GM21737 (cell line): ENCODE measurements around the gene KRT34.
"Not testable (repeated sequence)": the region's sequence is repeated elsewhere in the genome, so short reads cannot be mapped to it uniquely, and the experiment has no call there.

Experiments
- ATAC-seq: cut with Tn5 transposase; IDR thresholded peaks from one replicate; pipeline ENCODE4 v1.9.1; 2021; ENCODE audit warnings: mild to moderate bottlenecking, moderate library complexity; ENCODE audit not compliant: unreplicated experiment

KRT34 gene

GRCh38 chr17:41367426-41368075 is 14.6 kb downstream of the KRT34 start:
- no peak for ATAC-seq

DNA sequence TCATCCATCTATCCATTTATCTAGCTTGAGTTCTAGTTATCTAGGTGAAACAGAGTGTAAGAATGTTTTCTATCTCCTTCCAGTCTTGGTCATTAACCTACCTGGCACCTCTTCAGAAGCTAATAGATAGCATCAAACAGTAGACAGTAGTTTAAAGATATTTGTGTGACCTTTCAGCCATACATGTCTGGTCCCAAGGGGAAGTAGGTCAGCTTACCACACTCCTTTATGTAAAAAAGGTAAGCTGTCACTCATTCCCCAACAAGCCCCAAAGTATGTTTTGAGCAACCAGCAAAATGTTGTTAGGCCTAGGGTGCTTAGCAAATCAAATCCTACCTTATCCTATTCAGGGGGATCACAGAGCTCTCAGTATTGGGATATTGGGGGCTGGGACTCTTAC is 16.0 kb downstream of the KRT34 start:
- no peak for ATAC-seq

DNA sequence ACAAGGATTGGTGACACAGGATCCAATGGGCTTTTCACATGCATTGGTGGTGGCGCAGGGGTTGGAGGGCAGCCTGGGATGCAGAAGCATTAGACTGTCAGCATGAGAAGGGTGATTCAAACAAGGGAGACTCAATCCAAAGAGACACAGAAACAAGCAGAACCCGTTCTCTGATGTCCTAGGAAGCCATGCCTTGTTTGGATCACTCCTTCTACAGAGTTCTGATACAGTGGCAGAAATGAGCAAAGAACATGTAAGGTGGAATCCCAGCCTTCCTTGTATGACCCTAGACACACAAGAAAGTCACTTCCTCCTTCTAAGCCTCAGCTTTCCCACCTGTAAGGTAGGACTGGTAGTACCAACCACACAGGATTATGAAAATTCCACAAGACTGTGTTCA is 18.2 kb downstream of the KRT34 start:
- no peak for ATAC-seq

DNA sequence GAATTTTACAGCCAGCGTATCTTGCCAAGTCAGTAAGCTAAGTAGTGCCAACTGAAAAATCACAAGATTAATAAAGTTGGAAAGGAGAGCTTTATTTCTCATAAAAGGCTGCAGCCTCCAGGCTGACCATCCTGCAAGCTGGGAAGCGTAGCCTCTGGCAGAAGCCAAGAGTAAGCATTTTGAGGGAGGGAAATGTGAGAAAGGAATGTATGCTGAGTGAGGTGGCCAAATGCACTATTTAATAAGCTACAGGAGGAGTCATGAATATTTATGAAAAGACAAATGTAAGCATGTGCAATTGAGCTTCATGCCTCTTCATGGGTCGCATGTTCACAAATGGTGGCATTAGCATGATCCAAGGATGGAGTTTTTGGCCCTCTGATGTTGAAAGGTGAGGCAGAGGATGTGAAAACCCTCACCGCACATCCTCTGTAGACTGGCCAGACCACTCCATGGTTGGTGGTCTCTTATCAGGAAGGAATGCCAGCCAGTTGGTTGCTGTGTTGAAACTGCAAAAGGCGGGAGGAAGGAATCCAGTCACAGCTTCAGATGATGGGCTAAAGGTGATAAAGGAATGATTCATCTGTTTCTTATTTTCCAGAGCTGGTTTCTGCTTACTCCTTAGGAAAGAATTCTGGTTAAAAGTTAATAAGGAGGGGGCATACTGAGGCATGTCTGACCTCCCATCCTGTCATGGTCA is 21.7 kb downstream of the KRT34 start:
- ATAC-seq = no peak

GRCh38 chr17:41354536-41354935 is 27.6 kb downstream of the KRT34 start:
- ATAC-seq = no peak

DNA sequence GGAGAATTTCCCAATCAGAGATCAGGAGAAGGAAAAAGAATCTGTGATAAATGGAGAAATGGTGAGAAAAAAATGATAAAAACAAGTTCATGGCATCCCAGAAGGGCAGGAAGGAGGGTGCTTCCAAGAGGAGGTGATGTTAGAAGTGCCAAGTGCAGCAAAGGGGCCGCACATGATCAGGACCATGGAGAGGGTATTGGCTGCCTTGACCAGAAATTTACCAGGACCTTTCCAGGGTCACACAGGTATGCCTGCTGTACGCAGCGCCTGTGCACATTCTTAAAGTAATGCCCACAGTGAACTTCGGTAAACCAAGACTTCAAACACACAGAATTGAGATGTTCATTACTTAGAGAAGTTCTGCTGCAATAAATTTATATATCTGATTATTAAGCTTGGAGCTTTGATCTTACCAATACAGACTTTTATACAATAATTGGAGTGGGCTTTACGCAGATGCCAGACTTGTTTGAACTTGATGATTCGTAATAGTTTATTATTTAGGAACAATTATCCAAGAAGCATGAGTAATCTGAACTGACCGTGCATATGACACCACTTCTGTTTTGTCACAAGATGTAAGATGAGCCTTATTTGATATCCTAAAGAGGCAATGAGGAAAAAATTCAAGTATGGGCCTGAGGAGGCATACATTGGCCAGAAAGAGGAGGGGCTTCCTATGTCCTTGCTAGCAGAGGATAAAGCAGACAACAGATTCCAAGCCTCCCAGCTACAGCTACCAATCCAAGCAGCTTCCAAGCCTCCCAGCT is 29.3 kb downstream of the KRT34 start:
- no peak for ATAC-seq

DNA sequence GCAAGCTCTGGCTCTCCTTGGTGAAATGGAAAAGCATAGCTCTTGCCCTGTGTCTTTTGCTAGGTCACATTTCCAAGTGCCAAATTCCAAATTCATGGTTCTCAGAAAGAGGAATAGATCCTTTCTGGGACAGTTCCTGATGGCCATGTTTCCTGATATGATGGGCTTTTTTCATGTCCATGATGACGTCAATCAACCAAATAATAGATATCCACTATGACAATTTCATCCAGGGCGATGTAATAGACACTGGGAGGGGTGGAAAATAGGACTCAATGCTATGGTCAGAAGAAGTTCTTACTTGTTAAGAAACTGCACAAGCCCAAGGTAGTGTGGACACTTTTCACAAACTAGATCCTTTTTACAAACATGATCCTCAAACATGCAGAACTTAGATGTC is 30.9 kb downstream of the KRT34 start:
- no peak for ATAC-seq

DNA sequence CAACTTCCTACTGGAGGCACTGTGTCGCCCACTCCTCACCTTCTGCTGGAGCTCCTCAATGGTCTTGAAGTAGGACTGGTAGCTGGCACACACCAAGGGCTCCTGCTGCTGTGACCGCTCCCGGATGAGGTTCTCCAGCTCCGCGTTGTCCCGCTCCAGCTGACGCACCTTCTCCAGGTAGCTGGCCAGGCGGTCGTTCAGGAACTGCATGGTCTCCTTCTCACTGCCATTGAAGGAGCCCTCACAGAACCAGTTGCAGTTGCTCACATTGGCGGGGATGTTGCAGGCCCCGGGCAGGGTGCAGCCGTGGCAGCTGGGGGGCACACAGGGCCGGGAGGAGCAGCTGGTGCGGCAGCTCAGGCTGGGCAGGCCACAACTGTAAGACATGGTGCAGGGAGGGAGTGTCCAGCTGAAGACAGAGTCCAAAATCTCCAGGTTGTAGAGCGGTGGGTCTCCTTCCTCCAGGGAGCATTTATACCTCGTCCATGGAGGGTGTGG is 31.7 kb downstream of the KRT34 start, which contains the start of gene KRT33A:
Gene KRT33A (minus strand): TSS at position 448 of the 498 bp plus-strand sequence. CDS start 61 bp downstream, at position 387.
- not testable (repeated sequence) for ATAC-seq

GRCh38 chr17:41347869-41348760 is 34.0 kb downstream of the KRT34 start:
- no peak for ATAC-seq

DNA sequence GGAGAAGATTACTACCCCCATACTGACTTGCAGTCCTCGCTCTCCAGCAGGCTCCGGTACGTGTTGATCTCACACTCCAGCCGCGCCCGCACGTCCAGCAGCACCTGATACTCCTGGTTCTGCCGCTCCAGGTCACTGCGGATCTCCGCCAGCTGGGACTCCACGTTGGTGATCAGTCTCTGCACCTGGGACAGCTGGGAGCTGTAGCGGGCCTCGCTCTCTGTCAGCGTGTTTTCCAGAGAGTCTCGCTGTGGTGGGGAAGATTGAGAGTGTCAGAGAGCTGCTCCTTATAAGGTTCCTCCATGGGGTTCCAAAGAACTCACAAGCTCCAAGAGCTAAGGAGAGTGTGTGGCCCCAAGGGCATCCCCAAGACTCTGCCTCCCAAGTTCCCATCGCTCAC is 35.7 kb downstream of the KRT34 start:
- ATAC-seq = not testable (repeated sequence)

DNA sequence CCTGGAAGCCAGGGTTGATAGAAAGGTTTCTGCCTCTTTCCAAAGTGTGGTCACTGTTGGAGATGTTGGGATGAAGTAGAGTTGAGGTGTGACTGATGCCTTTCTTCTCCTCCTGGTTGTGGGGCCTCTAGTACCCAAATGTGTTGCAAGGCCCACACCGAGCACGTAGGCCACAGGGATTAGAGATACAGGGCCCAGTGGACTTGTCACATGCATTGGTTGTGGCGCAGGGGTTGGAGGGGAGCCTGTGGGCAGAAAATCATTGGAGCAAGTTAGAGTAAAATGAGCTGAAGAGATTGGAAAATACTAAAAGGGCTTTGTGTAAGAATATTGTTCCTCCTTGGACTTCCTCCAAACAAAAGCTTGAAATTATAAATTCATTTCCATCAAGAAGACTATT is 36.1 kb downstream of the KRT34 start:
- no peak for ATAC-seq

DNA sequence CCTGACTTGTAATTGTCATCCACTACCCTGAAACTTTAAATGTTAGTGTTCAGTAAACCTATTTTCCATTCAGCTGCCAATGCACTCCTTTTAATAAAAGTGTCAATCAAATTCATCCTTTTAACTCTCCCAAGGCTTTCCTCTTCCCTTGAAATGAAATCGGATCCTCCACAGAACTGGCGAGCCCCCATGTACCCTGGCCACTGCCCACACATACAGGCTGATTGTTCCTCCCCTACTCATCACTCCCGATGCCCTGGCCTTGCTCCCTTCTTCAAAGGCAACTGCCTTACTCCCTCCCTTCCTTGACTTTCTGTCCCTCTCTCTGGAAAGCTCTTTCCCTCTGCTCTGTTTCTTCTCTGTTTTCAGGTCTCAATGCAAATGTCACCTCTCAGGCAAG is 39.1 kb downstream of the KRT34 start:
- no peak for ATAC-seq

GRCh38 chr17:41340934-41341861 is 40.9 kb downstream of the KRT34 start:
- no peak for ATAC-seq

DNA sequence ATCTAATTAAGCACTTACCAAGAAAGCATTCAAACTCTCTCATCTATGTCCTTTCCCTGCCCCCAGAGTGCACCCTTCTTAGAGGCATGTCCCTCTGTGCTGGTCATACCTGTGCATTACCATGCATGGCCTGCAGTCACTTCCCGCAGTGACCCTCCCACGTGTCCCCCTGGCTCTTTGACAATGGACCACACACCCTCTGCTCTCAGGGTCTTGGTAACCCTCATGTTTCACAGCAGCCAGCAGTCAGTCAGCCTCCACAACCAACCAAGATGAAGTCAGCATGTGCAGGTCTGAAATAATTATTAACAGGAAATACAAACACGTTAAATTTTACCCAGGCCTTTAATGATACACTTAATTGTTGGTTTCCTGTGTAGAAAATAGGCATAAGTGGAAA is 41.6 kb downstream of the KRT34 start:
- ATAC-seq = no peak

GRCh38 chr17:41339571-41340172 is 42.4 kb downstream of the KRT34 start:
- no peak for ATAC-seq

DNA sequence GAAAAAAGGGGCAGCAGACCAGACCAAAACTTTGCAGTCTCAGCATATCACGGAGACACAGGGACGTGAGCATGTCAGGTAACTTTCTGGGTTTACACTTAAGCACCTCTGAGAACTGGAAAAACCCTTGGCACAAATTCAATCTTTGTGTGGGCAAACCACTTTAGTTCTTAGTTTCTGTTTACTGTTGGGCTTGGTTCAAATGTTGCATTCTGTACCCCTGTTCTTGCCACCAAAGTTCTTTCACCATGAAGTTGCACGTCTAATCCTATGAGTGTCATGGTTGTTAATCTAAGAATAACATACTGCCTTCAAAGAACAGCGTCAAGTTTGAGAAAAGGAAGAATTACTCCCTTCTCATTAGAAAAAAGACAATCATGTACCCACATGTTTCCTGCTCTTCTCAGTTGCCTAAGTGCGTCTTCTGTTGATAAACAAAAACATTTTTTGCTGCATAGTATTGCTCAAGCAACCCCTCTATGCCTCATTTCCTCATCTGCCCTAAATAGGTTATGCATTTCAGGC is 43.1 kb downstream of the KRT34 start:
- peak; percentile 34 for ATAC-seq

GRCh38 chr17:41335747-41336146 is 46.4 kb downstream of the KRT34 start:
- ATAC-seq = no peak

- ATAC-seq = no peak
Observed at GRCh38 chr17:41334385-41335305, 47.5 kb downstream of the KRT34 start.
